Vagina (tissue), 2 donors: Measurements from ENCODE around the gene PPP2R3C.

Experiments used
- POLR2AphosphoS5 ChIP-seq, 2 donors: sonication (generic); formaldehyde crosslinking; IDR thresholded peaks; one replicate each; pipeline ENCODE4 v1.9.0; 2017; ENCODE audit warnings: antibody characterized with exemption in 2 of 2, mild to moderate bottlenecking in 2 of 2, low read depth in 1 of 2; ENCODE audit not compliant: insufficient read depth in 1 of 2
- TF ChIP-seq, protein P1 (sequence below), 3 experiments: fragments of 450-650 bp in 2 of 3; fragments of 200-600 bp in 1 of 3; sonication (generic) in 1 of 3; IDR thresholded peaks; one replicate each; pipeline ENCODE4 v1.5.1; 2017 to 2019; ENCODE audit warnings: antibody characterized with exemption in 3 of 3, mild to moderate bottlenecking in 2 of 3, moderate library complexity in 2 of 3

GRCh38 chr14:35047976-35048513, 73.7 kb downstream of the PPP2R3C start:
- TF ChIP-seq, protein P1, sequence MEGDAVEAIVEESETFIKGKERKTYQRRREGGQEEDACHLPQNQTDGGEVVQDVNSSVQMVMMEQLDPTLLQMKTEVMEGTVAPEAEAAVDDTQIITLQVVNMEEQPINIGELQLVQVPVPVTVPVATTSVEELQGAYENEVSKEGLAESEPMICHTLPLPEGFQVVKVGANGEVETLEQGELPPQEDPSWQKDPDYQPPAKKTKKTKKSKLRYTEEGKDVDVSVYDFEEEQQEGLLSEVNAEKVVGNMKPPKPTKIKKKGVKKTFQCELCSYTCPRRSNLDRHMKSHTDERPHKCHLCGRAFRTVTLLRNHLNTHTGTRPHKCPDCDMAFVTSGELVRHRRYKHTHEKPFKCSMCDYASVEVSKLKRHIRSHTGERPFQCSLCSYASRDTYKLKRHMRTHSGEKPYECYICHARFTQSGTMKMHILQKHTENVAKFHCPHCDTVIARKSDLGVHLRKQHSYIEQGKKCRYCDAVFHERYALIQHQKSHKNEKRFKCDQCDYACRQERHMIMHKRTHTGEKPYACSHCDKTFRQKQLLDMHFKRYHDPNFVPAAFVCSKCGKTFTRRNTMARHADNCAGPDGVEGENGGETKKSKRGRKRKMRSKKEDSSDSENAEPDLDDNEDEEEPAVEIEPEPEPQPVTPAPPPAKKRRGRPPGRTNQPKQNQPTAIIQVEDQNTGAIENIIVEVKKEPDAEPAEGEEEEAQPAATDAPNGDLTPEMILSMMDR (IDR thresholded peaks at IDR 0.05), result no peak
- TF ChIP-seq POLR2AphosphoS5 (IDR thresholded peaks at IDR 0.05; ENCODE audit: insufficient read depth in 1 of 2, low read depth in 1 of 2), result no peak
